Nucleus accumbens (tissue), 56 donors: ENCODE data around the gene GNAI3.

Experiments
- DNase-seq, 56 donors: peaks; one replicate each; lab custom pipeline; 2025; lab: John Stamatoyannopoulos, UW

GNAI3 gene

DNA sequence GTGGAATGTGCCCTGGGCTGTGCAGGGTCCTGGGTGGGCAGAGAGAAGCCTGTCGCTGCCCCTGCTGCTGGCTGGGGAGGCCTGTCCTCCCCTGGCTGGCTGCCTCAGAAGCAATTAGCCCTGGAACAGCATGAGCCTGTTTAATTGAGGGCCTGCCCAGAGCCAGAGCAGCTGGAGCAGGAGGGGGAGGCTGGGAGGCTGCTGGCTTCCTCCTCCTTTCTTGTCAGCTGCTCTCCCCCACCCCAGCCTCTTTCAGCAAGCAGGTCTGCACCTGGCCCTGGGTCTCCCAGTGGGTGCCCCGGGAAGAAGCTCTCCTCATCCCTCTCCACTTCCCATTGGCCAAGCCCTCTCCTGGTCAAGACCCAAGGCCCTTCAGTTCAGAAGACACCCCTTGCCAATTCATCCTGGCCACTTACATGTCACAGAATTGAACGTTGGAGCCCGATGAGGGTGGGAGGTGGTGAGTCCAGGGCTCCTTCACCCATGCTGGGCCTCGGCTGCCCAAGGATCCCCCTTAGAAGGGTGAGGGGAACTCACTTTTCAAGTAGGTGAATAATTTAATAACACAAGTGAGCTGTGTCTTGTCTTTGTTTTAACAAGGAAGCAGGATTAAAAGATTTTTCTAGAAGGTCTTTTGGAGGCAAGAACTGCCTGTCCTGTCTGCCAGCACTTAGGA, 84.4 kb downstream of the GNAI3 start:
- peak in 38 of 56 donors; percentile 23 to 77 (median 51) for DNase-seq

DNA sequence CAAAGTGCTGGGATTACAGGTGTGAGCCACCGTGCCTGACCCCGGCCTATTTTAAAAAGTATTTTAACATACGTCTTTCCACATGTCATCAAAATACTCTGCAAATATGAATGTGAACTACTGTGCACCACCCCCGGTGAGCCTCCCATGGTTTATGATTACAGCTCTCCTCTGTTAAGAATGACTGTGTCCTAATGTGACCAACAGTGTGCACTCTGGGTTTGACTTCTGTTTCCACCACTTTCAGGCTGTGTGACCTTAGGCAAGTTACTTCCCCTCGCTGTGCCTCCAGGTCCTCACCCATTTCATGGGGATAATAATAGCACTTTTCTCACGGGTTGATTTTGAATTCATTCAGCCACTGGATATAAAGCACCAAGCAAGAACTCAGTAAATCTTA, 85.9 kb downstream of the GNAI3 start:
- DNase-seq = no peak

DNA sequence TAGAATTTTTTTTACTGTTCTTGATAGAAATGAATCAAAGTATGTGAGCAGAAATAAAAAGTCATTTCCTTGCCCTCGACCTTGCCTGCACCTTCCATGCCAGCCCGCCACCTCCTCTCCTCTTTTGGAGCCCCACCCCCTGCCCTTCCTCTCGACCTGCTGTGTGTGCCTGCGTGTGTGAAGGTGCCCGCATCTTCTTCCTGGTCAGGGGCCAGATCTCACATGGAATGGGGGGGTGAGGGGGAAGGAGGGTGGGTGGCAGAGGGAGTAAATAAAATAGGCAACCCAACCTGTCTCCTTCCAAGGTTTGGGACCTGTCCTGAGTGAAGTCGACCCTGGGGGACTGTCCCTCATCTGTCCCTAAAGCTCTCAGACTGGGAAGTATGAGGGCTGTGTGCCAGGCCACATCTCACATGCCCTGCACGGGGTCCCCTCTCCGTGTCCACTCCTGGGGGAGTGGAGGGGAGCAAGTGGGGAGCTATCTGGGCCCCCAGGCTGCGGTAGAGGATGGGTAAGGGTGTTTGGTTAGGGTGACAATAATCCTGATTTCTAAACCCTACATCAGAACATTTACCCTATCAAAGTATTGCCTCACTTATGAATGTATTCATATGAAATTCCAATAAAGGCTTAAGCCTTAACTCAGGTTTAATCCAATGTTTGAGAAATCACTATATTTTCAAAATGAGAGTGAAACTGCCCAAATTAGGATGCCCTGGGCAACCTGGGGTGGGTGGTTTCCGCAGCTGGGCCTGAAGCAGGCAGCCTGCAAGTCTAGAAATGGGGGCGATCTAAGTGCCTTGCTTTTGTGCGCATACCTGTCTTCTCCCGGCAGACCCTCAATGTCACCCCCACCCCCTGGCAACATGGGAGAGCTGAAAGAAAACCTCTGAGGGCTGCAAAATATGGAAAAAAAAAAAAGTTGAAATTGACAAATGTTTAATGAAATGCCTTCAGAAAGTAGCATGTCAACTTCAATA, 86.6 kb downstream of the GNAI3 start:
- no peak for DNase-seq

DNA sequence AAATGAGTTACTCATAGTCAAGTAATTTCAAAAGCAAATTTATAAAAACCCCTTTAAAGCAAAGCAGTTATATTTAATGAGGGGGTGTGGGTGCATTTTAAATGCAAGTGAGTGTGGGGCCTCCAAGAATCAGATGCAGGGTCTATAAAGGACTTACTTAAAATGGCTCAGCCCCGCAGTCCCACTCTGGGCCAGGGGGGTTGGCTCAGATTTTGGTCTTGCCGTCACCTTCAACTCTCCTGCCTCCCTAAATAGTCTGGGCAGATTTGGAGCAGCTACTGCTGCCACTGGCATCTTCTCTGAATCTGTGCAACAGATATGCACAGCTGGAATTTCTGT, 87.4 kb downstream of the GNAI3 start:
- DNase-seq = no peak

DNA sequence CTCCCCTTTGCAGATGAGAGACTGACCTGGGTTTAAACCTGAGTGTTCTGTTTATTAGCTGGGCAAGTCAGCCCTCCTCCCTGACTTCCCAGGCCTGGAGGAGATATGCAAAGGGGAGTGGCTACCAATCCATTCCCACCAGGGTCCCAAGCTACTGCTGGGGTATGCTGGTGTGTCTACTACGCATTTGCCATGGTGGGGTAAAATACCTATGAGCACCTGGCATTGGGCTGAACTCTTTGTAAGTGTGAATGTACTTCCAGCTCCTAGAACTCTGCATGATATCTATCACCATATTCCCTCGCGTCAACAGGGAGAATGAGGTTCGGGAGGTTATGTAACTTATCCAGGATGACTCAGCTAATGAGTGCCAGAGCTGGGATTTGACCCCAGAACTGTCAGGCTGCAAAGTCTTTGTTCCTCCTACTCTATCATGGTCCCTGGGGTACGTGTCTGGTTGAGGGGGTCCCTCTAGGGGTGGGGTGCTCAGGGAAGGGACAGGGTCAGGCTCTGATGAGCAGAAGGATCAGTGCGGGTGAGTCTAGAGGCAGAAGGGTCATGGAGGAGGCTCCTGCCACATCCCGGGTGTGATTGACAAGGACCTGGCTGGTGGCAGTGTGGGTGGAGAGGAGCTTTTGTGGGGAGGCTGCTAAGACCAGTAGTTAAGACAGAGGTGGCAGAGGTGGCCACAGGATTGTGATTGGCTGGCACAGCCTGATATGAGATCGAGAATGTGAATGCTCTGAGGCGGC, 88.0 kb downstream of the GNAI3 start:
- peak in 7 of 56 donors; percentile 27 to 56 (median 39) for DNase-seq

DNA sequence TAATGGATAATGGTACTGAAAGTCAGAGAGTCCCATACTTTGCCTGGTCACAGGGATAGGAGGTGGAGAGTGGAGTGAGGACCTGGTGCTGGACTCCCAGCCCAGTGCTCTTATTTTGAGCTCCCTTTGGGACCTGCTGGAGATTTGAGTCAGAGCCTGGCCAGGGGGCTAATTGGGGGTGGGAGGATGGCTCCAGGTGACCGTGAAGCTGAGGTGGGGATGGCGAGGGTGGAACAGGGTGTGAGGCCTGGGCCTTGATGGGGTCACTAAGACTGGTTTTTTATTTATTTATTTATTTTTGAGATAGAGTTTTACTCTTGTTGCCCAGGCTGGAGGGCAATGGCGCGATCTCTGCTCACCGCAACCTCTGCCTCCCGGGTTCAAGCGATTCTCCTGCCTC, 89.0 kb downstream of the GNAI3 start:
- no peak for DNase-seq

DNA sequence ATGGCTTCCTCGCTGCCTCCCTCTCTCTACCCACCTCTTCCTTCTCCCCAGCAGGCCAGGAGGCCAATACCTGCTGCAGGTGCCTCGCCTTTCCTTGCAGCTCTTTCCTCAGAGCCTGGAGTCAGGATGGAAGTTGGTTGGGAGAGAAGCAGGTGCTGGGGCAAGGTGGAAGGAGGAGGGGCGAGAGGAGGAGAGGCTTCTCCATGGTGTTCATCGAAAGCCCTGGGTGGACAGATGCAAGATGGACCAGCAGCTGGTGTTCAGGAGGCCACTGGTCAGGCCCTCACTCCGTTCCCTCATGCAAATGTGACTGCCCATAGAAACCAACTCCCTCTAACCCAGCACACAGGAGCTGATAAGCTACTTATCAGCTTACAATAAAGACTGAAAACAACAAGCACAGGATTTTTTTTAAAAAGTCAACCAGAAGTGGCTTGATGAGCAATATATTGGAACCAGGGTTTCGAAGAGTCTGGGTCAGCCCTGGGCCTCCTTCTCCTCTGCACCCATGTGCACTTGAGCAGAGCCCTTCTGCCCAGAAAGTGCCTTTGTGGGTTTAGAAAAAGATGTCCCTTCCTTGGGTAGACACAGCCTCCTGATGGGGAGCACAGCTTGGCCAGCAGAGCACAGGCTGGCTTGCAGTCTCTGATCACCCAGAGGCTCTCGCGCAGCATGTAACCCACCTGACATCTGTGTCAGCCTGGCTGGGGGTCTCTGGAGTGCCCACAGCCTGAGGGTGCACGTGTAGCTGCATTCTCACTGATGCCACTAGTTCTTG, 90.8 kb downstream of the GNAI3 start:
- no peak for DNase-seq

DNA sequence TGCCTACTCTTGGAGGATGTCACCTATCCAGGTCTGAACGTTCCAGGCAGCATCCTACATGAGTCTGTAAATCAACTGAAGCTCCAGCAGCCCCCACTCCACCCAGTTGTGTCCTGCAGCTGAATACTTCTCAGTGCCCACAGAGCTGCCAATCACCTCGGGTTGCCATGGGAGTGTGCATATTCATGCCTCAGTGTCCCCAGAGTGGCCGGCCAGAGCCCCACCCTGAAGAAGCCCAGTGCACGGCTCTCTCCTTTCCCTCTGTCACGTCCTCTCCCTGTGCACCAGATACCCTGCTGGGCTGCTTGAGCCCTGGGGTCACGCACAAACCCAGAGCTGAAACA, 91.4 kb downstream of the GNAI3 start:
- no peak for DNase-seq

DNA sequence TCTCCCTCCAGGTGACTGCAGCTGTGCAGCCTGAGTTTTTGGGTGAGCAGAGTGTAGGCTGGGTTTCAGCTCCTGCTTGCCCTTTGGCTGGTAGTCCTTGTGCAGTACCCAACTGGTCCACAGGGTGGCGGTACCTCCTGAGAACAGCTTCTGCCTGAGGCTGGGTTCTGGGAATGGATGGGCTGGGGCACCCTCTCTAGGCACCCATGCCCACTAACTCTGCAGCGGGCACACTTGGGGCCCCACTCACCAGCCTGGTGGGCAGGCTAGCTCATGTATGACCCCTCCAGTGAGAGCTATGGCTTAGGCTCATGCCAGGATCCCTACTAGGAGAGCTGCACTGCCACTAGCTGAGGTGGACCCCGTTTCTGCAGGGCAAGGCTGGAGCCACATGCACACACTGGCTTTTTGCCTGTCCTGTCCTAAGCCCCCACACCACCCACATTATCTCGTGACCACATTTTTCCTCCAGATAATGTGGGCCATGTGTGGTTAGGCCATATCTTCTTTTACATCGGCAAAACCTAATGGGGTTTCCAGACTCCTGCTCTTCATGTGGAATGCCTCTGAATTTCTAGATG, 92.0 kb downstream of the GNAI3 start:
- peak in 48 of 56 donors; percentile 28 to 93 (median 67) for DNase-seq

DNA sequence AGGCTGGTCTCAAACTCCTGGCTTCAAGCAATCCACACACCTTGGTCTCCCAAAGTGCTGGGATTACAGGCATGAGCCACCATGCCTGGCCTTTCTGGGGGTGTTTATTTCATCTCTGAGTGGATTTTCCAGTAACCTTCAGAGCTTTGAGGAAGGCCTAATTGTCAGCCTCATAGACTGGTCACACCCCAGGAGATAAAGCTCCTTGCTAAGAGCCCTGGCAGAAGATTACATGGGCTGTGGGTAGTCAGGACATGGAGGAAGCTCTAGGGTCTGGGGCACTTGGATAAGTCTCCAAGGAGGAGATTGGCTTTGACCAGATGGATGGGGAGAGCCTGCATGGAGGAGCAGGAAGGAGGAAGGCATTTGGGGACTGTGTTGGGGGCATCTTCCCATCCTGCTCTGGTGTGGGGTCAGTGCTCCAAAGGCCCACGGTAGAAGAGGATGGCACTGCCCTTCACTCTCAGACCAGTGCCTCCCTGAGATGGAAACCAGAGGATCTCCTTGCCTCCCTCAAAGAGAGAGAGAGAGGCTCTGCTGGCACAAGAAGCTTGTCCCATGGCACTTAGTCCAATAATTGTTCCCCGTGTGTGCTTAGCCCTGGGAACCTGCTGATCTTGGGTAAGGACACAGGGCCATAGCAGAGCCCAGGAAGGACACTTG, 92.8 kb downstream of the GNAI3 start:
- no peak for DNase-seq

DNA sequence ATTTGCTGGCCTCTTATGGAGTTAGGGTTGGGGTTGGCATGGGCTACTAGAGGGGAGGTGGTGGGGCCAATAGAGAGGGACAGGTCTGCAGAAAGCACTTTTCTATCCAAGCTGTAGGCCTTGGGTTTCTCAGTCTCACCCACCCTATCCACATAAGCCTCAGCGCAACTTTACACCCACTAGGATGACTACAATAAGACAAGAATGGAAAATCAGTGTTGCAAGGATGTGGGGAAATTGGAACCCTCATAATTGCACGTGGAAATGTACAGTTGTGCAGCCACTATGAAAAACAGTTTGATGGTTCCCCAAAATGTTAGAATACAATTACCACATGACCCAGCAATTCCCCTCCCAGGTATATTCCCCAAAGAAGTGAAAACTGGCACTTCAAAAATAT, 93.4 kb downstream of the GNAI3 start:
- DNase-seq = no peak

DNA sequence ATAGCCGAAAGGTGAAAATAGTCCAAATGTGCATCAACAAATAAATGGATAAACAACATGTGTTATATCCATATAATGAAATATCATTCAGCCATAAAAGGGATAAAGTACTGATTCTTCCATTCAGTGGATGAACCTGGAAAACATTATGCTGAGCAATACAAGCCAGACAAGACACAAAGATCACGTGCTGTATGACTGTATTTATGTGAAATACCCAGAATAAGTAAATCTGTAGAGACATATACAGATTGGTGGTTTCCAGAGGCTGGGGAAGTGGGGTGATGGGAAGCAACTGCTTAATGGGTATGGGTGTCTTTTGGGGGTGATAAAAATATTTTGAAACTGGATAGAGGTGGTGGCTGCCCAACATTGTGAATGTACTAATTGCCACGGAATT, 94.2 kb downstream of the GNAI3 start:
- no peak for DNase-seq

DNA sequence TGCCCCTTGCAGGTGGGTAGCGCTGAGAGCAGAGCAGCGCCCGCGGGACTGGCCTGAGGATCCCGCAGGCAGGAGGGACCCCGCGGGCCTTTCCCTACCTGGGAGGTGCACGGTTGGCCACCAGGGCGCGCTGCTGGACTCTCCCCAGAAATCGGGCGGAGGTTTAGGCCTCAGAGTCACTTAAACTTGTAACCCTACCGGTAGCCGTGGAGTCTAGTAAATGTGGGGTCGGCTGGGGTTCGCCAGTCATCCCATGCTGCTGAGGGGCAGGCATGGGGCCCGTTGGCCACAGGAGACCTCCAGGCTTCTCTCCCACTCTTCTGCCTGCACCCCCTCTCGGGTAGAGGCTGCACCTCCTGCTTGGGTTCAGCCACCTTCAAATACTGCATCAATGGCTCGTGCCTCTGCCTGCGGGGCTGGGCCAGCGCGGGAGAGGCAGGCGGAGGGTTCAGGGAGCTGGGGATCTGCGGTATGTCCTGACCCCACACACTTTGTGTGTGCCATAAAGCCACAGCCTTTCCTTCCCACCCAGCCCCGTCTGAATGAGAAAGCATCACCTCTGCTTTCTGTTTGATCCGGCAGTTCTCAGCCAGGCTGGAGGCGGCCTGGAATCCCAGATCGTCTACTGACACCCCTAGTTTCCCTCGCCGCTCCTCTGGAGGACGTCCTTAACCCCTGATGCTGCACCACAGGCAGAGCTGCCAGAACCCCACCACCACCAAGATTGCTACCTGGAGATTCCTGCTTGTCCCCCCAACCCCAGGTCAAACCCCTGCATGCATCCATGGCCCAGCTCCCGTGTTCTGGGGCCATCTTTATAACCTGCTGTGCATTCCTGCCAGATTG, 95.2 kb downstream of the GNAI3 start:
- peak in 26 of 56 donors; percentile 25 to 82 (median 44) for DNase-seq

DNA sequence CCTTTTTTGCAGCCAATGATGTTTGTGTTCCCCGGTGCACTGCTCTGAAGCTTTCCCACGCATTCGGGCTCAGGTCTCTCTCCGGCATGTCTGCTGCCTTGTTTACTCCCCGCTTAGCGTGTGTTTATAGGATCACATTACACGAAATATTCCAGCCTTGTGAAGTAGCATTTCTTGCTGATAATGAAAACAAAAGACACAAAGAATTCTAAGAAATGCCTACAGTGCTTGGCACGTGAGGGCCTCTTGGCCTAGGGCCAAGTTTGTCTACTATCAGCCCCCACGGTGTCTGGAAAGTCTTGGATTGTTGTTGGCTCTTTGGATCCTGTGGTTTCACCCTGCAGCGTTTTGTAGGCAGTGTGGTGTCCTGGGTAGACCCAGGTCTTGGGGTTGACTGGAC, 96.3 kb downstream of the GNAI3 start:
- no peak for DNase-seq

DNA sequence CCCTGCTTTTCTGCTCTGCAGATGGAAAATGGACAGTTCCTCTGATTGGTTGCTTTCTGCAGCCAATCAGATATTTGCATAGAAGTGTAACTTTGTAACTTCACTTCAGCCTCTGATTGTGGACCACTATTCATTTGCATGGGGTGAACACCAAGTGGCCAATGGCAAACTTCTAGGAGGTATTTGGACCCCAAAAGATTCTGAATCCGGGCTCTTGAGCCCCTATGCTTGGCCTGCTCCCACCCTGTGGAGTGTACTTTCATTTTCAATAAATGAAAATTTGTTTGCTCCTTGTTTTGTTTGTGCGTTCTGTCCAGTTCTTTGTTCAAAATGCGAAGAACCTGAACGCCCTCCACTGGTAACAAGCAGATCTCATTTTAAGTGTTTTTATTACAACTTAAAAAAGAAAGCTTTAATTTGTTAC, 101.1 kb downstream of the GNAI3 start:
- peak in 1 of 56 donors; percentile 24 for DNase-seq

DNA sequence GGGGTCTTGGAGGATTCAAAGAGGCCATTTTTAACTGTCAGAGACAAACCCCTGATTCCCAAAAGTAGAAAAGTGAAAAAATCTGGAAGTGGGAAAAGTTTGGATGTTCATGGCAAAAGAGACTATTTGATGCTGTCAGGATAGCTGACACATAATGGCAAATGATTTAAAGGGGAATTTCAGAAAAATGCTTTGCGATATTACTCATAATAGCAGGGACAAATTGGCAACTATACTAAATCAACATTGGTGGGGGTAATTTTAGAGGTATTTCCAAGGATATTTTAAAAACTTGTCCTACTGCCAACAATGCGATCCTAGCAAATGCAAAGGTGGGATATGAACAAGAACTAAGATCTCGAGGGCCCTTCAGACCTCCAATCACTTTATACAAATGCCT, 102.2 kb downstream of the GNAI3 start:
- DNase-seq = no peak

DNA sequence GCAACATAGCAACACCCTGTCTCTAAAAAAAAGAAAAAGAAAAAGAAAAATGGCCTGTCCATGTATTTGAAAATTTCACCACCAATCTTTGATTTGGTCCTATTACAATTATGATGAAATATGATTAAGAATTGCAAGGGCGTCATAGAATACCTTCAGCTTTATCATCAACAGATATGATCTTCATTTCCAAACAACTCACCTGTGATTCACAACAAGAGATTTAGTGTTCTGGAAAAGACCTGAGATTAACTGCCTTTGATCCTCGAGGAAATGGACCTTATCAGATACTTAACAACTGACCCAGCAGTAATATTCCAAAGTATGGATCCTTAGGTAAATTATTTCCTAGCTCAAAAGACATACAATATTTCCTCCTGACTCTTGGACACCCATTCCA, 104.0 kb downstream of the GNAI3 start:
- DNase-seq = no peak

DNA sequence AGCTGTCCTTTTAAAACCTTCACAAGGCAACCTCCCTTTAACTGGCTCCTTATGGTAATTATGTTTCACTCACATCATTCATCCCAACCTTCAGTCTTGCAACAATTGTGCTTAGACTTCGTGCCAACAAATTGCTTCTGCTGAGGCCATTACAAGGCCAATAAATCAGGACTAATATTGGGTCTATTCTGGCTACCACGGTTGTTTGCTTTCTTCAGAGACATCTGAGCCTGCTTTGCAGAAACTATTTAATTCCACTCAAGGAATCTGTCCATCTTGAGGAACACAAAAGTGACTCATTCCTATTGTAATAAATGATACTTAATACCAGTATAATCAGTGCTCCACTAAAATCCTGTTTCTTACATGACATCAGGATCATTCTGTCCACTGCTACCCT, 104.9 kb downstream of the GNAI3 start:
- no peak for DNase-seq

DNA sequence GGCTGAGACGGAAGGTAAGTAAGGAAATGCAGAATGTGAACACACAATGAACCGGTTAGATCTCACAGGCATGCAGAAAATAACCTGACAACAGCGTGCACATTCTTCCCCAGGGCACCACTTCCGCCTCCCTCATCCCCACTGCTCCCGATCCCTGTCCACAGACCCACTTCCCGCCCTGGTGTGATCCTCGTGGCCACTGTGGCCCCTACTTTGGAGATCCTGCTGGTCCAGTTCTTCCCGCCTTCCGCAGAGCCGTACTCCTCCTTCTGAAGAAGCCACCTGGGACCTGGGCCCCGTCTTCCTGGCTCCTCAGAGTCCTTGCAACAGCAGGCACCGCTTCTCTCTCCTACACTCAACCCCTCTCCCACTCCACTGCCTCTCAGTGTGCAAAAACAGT, 106.1 kb downstream of the GNAI3 start:
- no peak for DNase-seq
